ENCODE measurements around the gene TP53BP1.

- TF ChIP-seq, protein P1, sequence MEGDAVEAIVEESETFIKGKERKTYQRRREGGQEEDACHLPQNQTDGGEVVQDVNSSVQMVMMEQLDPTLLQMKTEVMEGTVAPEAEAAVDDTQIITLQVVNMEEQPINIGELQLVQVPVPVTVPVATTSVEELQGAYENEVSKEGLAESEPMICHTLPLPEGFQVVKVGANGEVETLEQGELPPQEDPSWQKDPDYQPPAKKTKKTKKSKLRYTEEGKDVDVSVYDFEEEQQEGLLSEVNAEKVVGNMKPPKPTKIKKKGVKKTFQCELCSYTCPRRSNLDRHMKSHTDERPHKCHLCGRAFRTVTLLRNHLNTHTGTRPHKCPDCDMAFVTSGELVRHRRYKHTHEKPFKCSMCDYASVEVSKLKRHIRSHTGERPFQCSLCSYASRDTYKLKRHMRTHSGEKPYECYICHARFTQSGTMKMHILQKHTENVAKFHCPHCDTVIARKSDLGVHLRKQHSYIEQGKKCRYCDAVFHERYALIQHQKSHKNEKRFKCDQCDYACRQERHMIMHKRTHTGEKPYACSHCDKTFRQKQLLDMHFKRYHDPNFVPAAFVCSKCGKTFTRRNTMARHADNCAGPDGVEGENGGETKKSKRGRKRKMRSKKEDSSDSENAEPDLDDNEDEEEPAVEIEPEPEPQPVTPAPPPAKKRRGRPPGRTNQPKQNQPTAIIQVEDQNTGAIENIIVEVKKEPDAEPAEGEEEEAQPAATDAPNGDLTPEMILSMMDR (IDR thresholded peaks at IDR 0.05; ENCODE audit: poor library complexity), result no peak
- TF ChIP-seq EZH2 (IDR thresholded peaks at IDR 0.05; ENCODE audit: borderline replicate concordance), result no peak
Observed at GRCh38 chr15:43434446-43434845, 58.5 kb downstream of the TP53BP1 start.
